ENCODE measurements around the gene USP17L13. TPM values are rescaled to one million over a fixed set of nuclear protein-coding genes. Genes with fewer than 3 reads are reported as not detected.
"Not testable (repeated sequence)": the region's sequence is repeated elsewhere in the genome, so short reads cannot be mapped to it uniquely, and the experiment has no call there.

The USP17L13 gene, protein sequence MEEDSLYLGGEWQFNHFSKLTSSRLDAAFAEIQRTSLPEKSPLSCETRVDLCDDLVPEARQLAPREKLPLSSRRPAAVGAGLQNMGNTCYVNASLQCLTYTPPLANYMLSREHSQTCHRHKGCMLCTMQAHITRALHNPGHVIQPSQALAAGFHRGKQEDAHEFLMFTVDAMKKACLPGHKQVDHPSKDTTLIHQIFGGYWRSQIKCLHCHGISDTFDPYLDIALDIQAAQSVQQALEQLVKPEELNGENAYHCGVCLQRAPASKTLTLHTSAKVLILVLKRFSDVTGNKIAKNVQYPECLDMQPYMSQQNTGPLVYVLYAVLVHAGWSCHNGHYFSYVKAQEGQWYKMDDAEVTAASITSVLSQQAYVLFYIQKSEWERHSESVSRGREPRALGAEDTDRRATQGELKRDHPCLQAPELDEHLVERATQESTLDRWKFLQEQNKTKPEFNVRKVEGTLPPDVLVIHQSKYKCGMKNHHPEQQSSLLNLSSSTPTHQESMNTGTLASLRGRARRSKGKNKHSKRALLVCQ
- polyA plus RNA-seq (2013) = not detected

DNA sequence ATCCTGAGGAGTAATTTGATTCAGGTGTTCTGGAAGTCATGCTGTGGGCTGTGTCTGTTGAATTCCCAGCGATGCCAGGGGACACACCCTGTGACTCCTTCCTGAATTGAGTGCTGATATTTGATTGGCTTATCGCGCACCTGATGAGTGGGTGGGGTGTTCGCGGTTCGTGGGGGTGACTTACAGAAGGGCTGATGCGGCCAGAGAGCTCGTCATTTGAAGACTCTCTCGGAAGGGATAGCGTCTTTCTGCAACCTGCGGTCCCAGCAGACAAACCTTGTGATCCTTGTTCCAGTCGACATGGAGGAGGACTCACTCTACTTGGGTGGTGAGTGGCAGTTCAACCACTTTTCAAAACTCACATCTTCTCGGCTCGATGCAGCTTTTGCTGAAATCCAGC is at the start of gene USP17L13:
TSS of gene USP17L13 (plus strand) at position 301 of the 400 bp plus-strand sequence. CDS start at position 301, 0 bp downstream.
- POLR2A ChIA-PET; H3K27ac ChIP-seq (ENCODE audit: insufficient read depth in 1 of 2, low read depth in 1 of 2, low read length in 2 of 2, poor library complexity in 1 of 2, severe bottlenecking in 2 of 2); H3K27me3 ChIP-seq (replicated peaks in 2 of 5; ENCODE audit: control insufficient read depth in 4 of 5, insufficient read depth in 5 of 5, low read length in 4 of 5); DNase-seq; CTCF ChIA-PET; H3K36me3 ChIP-seq (ENCODE audit: control insufficient read depth in 4 of 4, insufficient read depth in 4 of 4, low read length in 3 of 4); H3K9me3 ChIP-seq (ENCODE audit: control extremely low read depth in 1 of 5, control insufficient read depth in 4 of 5, insufficient read depth in 2 of 5, low read depth in 1 of 5, low read length in 4 of 5); H3K4me3 ChIP-seq (ENCODE audit: control insufficient read depth in 1 of 7, extremely low read depth in 1 of 7, insufficient read depth in 4 of 7, low read depth in 2 of 7, low read length in 6 of 7); H3K4me1 ChIP-seq (ENCODE audit: control extremely low read depth in 1 of 4, control insufficient read depth in 4 of 4, insufficient read depth in 4 of 4, low read length in 3 of 4): not testable (repeated sequence)
- no CpG with 5 or more reads among the region's 14 CpGs for WGBS (ENCODE audit: insufficient coverage)

DNA sequence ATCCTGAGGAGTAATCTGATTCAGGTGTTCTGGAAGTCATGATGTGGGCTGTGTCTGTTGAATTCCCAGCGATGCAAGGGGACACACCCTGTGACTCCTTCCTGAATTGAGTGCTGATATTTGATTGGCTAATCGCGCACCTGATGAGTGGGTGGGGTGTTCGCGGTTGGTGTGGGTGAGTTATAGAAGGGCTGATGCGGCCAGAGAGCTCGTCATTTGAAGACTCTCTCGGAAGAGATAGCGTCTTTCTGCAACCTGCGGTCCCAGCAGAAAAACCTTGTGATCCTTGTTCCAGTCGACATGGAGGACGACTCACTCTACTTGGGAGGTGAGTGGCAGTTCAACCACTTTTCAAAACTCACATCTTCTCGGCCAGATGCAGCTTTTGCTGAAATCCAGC is 14.3 kb upstream of the USP17L13 start, which contains the start of gene USP17L10:
TSS of gene USP17L10 (plus strand) at position 301 of the 400 bp plus-strand sequence. CDS start at position 301, 0 bp downstream.
- H3K36me3 ChIP-seq (ENCODE audit: control insufficient read depth in 4 of 4, insufficient read depth in 4 of 4, low read length in 3 of 4); DNase-seq; H3K4me1 ChIP-seq (ENCODE audit: control extremely low read depth in 1 of 4, control insufficient read depth in 4 of 4, insufficient read depth in 4 of 4, low read length in 3 of 4); CTCF ChIA-PET; H3K27ac ChIP-seq (ENCODE audit: insufficient read depth in 1 of 2, low read depth in 1 of 2, low read length in 2 of 2, poor library complexity in 1 of 2, severe bottlenecking in 2 of 2); POLR2A ChIA-PET; H3K27me3 ChIP-seq (replicated peaks in 2 of 5; ENCODE audit: control insufficient read depth in 4 of 5, insufficient read depth in 5 of 5, low read length in 4 of 5); H3K9me3 ChIP-seq (ENCODE audit: control extremely low read depth in 1 of 5, control insufficient read depth in 4 of 5, insufficient read depth in 2 of 5, low read depth in 1 of 5, low read length in 4 of 5); H3K4me3 ChIP-seq (ENCODE audit: control insufficient read depth in 1 of 7, extremely low read depth in 1 of 7, insufficient read depth in 4 of 7, low read depth in 2 of 7, low read length in 6 of 7): not testable (repeated sequence)
- WGBS (ENCODE audit: insufficient coverage) = no CpG with 5 or more reads among the region's 13 CpGs

DNA sequence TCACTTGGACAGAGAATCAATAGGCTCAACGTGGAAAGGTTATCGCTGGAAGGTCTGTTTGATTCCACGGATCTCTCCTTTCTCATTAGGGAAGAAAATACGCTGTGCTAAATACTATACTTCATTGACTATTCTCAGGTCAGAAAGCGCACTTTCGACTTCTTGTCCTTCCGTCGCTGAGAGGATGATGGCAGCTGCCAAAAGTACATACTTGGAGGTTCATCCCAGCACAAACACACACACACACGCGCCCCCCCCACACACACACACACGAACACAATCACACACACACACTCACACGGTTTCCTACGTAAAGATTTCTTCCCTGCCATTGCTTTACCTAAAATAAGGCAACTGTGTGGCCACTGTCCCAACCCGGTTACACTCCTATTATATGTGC is 10.0 kb upstream of the USP17L13 start:
- H3K36me3 ChIP-seq (ENCODE audit: control insufficient read depth in 4 of 4, insufficient read depth in 4 of 4, low read length in 3 of 4); H3K27me3 ChIP-seq (replicated peaks in 2 of 5; ENCODE audit: control insufficient read depth in 4 of 5, insufficient read depth in 5 of 5, low read length in 4 of 5); DNase-seq; H3K27ac ChIP-seq (ENCODE audit: insufficient read depth in 1 of 2, low read depth in 1 of 2, low read length in 2 of 2, poor library complexity in 1 of 2, severe bottlenecking in 2 of 2); H3K9me3 ChIP-seq (ENCODE audit: control extremely low read depth in 1 of 5, control insufficient read depth in 4 of 5, insufficient read depth in 2 of 5, low read depth in 1 of 5, low read length in 4 of 5); CTCF ChIA-PET; H3K4me3 ChIP-seq (ENCODE audit: control insufficient read depth in 1 of 7, extremely low read depth in 1 of 7, insufficient read depth in 4 of 7, low read depth in 2 of 7, low read length in 6 of 7); POLR2A ChIA-PET; H3K4me1 ChIP-seq (ENCODE audit: control extremely low read depth in 1 of 4, control insufficient read depth in 4 of 4, insufficient read depth in 4 of 4, low read length in 3 of 4): not testable (repeated sequence)
- WGBS (ENCODE audit: insufficient coverage) = 91% methylated on average over 8 of the region's 14 CpGs

DNA sequence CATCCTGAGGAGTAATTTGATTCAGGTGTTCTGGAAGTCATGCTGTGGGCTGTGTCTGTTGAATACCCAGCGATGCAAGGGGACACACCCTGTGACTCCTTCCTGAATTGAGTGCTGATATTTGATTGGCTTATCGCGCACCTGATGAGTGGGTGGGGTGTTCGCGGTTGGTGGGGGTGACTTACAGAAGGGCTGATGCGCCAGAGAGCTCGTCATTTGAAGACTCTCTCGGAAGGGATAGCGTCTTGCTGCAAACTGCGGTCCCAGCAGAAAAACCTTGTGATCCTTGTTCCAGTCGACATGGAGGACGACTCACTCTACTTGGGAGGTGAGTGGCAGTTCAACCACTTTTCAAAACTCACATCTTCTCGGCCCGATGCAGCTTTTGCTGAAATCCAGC is 9.6 kb upstream of the USP17L13 start, which contains the start of gene USP17L11:
TSS of gene USP17L11 (plus strand) at position 301 of the 400 bp plus-strand sequence. CDS start at position 301, 0 bp downstream.
- H3K4me1 ChIP-seq (ENCODE audit: control extremely low read depth in 1 of 4, control insufficient read depth in 4 of 4, insufficient read depth in 4 of 4, low read length in 3 of 4); H3K27me3 ChIP-seq (replicated peaks in 2 of 5; ENCODE audit: control insufficient read depth in 4 of 5, insufficient read depth in 5 of 5, low read length in 4 of 5); H3K9me3 ChIP-seq (ENCODE audit: control extremely low read depth in 1 of 5, control insufficient read depth in 4 of 5, insufficient read depth in 2 of 5, low read depth in 1 of 5, low read length in 4 of 5); CTCF ChIA-PET; DNase-seq; H3K4me3 ChIP-seq (ENCODE audit: control insufficient read depth in 1 of 7, extremely low read depth in 1 of 7, insufficient read depth in 4 of 7, low read depth in 2 of 7, low read length in 6 of 7); POLR2A ChIA-PET; H3K36me3 ChIP-seq (ENCODE audit: control insufficient read depth in 4 of 4, insufficient read depth in 4 of 4, low read length in 3 of 4); H3K27ac ChIP-seq (ENCODE audit: insufficient read depth in 1 of 2, low read depth in 1 of 2, low read length in 2 of 2, poor library complexity in 1 of 2, severe bottlenecking in 2 of 2): not testable (repeated sequence)
- no CpG with 5 or more reads among the region's 14 CpGs for WGBS (ENCODE audit: insufficient coverage)

DNA sequence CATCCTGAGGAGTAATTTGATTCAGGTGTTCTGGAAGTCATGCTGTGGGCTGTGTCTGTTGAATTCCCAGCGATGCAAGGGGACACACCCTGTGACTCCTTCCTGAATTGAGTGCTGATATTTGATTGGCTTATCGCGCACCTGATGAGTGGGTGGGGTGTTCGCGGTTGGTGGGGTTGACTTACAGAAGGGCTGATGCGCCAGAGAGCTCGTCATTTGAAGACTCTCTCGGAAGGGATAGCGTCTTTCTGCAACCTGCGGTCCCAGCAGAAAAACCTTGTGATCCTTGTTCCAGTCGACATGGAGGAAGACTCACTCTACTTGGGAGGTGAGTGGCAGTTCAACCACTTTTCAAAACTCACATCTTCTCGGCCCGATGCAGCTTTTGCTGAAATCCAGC is 4.8 kb upstream of the USP17L13 start, which contains the start of gene USP17L12:
TSS of gene USP17L12 (plus strand) at position 301 of the 400 bp plus-strand sequence. CDS start at position 301, 0 bp downstream.
- CTCF ChIA-PET; H3K36me3 ChIP-seq (ENCODE audit: control insufficient read depth in 4 of 4, insufficient read depth in 4 of 4, low read length in 3 of 4); H3K4me1 ChIP-seq (ENCODE audit: control extremely low read depth in 1 of 4, control insufficient read depth in 4 of 4, insufficient read depth in 4 of 4, low read length in 3 of 4); DNase-seq; H3K4me3 ChIP-seq (ENCODE audit: control insufficient read depth in 1 of 7, extremely low read depth in 1 of 7, insufficient read depth in 4 of 7, low read depth in 2 of 7, low read length in 6 of 7); H3K27me3 ChIP-seq (replicated peaks in 2 of 5; ENCODE audit: control insufficient read depth in 4 of 5, insufficient read depth in 5 of 5, low read length in 4 of 5); H3K27ac ChIP-seq (ENCODE audit: insufficient read depth in 1 of 2, low read depth in 1 of 2, low read length in 2 of 2, poor library complexity in 1 of 2, severe bottlenecking in 2 of 2); H3K9me3 ChIP-seq (ENCODE audit: control extremely low read depth in 1 of 5, control insufficient read depth in 4 of 5, insufficient read depth in 2 of 5, low read depth in 1 of 5, low read length in 4 of 5); POLR2A ChIA-PET: not testable (repeated sequence)
- WGBS (ENCODE audit: insufficient coverage) = no CpG with 5 or more reads among the region's 13 CpGs

DNA sequence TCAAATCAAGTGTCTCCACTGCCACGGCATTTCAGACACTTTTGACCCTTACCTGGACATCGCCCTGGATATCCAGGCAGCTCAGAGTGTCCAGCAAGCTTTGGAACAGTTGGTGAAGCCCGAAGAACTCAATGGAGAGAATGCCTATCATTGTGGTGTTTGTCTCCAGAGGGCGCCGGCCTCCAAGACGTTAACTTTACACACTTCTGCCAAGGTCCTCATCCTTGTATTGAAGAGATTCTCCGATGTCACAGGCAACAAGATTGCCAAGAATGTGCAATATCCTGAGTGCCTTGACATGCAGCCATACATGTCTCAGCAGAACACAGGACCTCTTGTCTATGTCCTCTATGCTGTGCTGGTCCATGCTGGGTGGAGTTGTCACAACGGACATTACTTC is 5.6 kb downstream of the USP17L13 start:
- H3K36me3 ChIP-seq (ENCODE audit: control insufficient read depth in 4 of 4, insufficient read depth in 4 of 4, low read length in 3 of 4); DNase-seq; H3K4me3 ChIP-seq (ENCODE audit: control insufficient read depth in 1 of 7, extremely low read depth in 1 of 7, insufficient read depth in 4 of 7, low read depth in 2 of 7, low read length in 6 of 7); CTCF ChIA-PET; H3K4me1 ChIP-seq (ENCODE audit: control extremely low read depth in 1 of 4, control insufficient read depth in 4 of 4, insufficient read depth in 4 of 4, low read length in 3 of 4); H3K27me3 ChIP-seq (replicated peaks in 2 of 5; ENCODE audit: control insufficient read depth in 4 of 5, insufficient read depth in 5 of 5, low read length in 4 of 5); H3K27ac ChIP-seq (ENCODE audit: insufficient read depth in 1 of 2, low read depth in 1 of 2, low read length in 2 of 2, poor library complexity in 1 of 2, severe bottlenecking in 2 of 2); POLR2A ChIA-PET; H3K9me3 ChIP-seq (ENCODE audit: control extremely low read depth in 1 of 5, control insufficient read depth in 4 of 5, insufficient read depth in 2 of 5, low read depth in 1 of 5, low read length in 4 of 5): not testable (repeated sequence)
- no CpG with 5 or more reads among the region's 8 CpGs for WGBS (ENCODE audit: insufficient coverage)

DNA sequence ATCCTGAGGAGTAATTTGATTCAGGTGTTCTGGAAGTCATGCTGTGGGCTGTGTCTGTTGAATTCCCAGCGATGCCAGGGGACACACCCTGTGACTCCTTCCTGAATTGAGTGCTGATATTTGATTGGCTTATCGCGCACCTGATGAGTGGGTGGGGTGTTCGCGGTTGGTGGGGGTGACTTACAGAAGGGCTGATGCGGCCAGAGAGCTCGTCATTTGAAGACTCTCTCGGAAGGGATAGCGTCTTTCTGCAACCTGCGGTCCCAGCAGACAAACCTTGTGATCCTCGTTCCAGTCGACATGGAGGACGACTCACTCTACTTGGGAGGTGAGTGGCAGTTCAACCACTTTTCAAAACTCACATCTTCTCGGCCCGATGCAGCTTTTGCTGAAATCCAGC is 9.4 kb downstream of the USP17L13 start, which contains the start of gene USP17L15:
TSS of gene USP17L15 (plus strand) at position 301 of the 400 bp plus-strand sequence. CDS start at position 301, 0 bp downstream.
- H3K4me3 ChIP-seq (ENCODE audit: control insufficient read depth in 1 of 7, extremely low read depth in 1 of 7, insufficient read depth in 4 of 7, low read depth in 2 of 7, low read length in 6 of 7); POLR2A ChIA-PET; H3K4me1 ChIP-seq (ENCODE audit: control extremely low read depth in 1 of 4, control insufficient read depth in 4 of 4, insufficient read depth in 4 of 4, low read length in 3 of 4); H3K27me3 ChIP-seq (replicated peaks in 2 of 5; ENCODE audit: control insufficient read depth in 4 of 5, insufficient read depth in 5 of 5, low read length in 4 of 5); H3K27ac ChIP-seq (ENCODE audit: insufficient read depth in 1 of 2, low read depth in 1 of 2, low read length in 2 of 2, poor library complexity in 1 of 2, severe bottlenecking in 2 of 2); H3K36me3 ChIP-seq (ENCODE audit: control insufficient read depth in 4 of 4, insufficient read depth in 4 of 4, low read length in 3 of 4); CTCF ChIA-PET; DNase-seq; H3K9me3 ChIP-seq (ENCODE audit: control extremely low read depth in 1 of 5, control insufficient read depth in 4 of 5, insufficient read depth in 2 of 5, low read depth in 1 of 5, low read length in 4 of 5): not testable (repeated sequence)
- WGBS (ENCODE audit: insufficient coverage) = no CpG with 5 or more reads among the region's 15 CpGs
